ENCODE measurements around the gene ITGA11. TPM values are rescaled to one million over a fixed set of nuclear protein-coding genes. Genes with fewer than 3 reads are reported as not detected.
A peak's percentile ranks its signal among the peaks of the same experiment; 100 is the strongest.

The ITGA11 gene
- total and polyA plus RNA-seq, 2 donors (not counting 1 experiment from before 2014, with no cell fraction given) = 21.5 to 29.6 TPM

DNA sequence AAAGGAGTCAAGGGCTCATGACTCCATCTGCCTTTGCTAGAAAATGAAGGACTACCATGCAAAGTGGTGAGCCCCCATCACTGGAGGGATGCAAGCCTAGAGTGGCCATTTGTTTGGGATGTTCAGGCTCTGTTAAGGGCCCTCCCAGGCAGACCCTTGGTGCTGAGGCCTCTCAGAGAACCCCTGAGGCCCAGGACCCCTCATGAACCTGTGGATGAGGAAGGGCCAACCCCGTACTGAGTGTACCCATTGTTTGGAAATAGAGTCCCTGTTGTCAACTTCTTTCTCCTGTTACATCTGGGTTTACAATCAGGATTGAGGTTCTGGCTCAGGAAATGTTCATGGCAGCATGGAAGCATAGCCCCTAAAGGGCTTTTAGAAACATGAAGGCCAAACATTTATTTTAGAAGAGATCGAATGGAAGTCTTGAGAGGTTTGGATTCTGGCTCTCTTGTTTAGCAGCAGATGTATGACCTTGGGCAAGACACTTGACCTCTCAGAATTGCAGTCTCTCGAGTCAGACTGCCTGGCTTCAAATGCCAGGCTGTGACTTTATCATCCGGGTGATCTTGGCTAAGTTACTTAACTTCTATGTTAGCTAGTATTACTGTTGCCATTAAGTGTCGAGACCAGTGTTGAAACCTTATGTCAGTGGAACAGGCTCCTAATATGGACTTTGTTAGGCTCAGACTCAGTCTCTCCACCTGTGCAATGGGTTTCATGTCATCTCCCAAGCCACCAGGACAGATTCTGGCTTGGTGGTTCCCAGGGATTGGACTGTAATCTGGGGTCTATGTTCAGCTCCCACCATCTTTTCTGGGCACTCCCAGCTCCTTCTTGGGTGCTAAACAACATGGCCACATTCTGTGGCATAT, 12.4 kb downstream of the ITGA11 start:
- no peak overlapping the region for H3K4me2 ChIP-seq (ENCODE audit: extremely low read depth, insufficient read depth, low read length)
- H3K4me1 ChIP-seq (ENCODE audit: control insufficient read depth, extremely low read depth, insufficient read depth, low read length) = peaks cover 13% of the 10 kb centered on the region
- no peaks in the 10 kb centered on the region for H3K79me2 ChIP-seq (ENCODE audit: control insufficient read depth, insufficient read depth, low read length)
- no peak for TF ChIP-seq EZH2 (IDR thresholded peaks at IDR 0.05; ENCODE audit: low read length, missing control alignments)
- TF ChIP-seq, protein P1, sequence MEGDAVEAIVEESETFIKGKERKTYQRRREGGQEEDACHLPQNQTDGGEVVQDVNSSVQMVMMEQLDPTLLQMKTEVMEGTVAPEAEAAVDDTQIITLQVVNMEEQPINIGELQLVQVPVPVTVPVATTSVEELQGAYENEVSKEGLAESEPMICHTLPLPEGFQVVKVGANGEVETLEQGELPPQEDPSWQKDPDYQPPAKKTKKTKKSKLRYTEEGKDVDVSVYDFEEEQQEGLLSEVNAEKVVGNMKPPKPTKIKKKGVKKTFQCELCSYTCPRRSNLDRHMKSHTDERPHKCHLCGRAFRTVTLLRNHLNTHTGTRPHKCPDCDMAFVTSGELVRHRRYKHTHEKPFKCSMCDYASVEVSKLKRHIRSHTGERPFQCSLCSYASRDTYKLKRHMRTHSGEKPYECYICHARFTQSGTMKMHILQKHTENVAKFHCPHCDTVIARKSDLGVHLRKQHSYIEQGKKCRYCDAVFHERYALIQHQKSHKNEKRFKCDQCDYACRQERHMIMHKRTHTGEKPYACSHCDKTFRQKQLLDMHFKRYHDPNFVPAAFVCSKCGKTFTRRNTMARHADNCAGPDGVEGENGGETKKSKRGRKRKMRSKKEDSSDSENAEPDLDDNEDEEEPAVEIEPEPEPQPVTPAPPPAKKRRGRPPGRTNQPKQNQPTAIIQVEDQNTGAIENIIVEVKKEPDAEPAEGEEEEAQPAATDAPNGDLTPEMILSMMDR (conservative IDR thresholded peaks at IDR 0.05 in 1 of 2, IDR thresholded peaks at IDR 0.05 in 1 of 2; ENCODE audit: low read depth in 1 of 2, low read length in 2 of 2) = no peak
- no peaks in the 10 kb centered on the region for H3K36me3 ChIP-seq (ENCODE audit: control insufficient read depth, insufficient read depth, low read length)
- H4K20me1 ChIP-seq (ENCODE audit: control insufficient read depth, extremely low read depth, insufficient read depth, low read length) = no peaks in the 10 kb centered on the region
- H3K9me3 ChIP-seq (ENCODE audit: control insufficient read depth, insufficient read depth, low read depth, low read length) = no peaks in the 10 kb centered on the region
- H3K27ac ChIP-seq (ENCODE audit: insufficient read depth, low read length) = no peak overlapping the region
- no peak overlapping the region for H2AFZ ChIP-seq (ENCODE audit: low read length)
- H3K4me3 ChIP-seq (replicated peaks in 1 of 4; ENCODE audit: control extremely low read depth in 1 of 4, insufficient read depth in 1 of 4, low read depth in 3 of 4, low read length in 4 of 4) = no peak overlapping the region
- DNase-seq (ENCODE audit: low read depth in 2 of 2) = peak in 1 of 2 donors; percentile 28
- peaks cover under 1% of the 10 kb centered on the region for H3K27me3 ChIP-seq (ENCODE audit: control insufficient read depth, insufficient read depth, low read length)
- H3K9ac ChIP-seq (ENCODE audit: insufficient read depth, low read length) = no peak overlapping the region

DNA sequence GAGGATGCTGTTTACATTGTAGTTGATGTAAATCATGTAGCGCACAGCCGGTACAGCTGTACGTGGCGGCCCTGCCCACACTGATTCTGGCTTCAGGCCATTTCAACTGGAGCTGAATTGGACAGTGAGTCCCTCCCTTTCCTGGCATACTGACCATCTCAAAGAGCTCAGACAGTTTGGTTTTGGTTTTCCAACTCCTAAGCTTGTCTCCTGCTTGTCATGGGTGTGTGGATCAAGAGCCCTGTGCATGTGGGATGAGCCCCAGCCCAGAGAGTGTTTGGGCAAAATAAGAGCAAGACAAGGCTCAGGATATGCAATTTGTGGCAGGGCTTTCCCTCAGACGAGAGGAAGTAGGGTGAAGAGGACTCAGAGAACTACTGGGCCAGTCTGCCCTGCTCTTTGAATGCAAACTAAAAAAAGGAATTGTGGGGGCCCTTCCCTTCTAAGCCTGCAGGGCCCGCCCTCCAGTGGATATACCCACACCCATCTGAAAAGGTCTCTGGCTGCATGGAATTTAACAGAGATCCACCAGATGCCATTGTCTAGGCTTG, 13.3 kb downstream of the ITGA11 start:
- Histone ChIP-seq H3K9ac (ENCODE audit: insufficient read depth, low read length) (no peak overlapping the region), H3K4me1 (ENCODE audit: control insufficient read depth, extremely low read depth, insufficient read depth, low read length) (peaks cover 13% of the 10 kb centered on the region), H3K79me2 (ENCODE audit: control insufficient read depth, insufficient read depth, low read length) (no peaks in the 10 kb centered on the region), H3K27ac (ENCODE audit: insufficient read depth, low read length) (no peak overlapping the region), H3K9me3 (ENCODE audit: control insufficient read depth, insufficient read depth, low read depth, low read length) (no peaks in the 10 kb centered on the region), H3K36me3 (ENCODE audit: control insufficient read depth, insufficient read depth, low read length) (no peaks in the 10 kb centered on the region), H3K27me3 (ENCODE audit: control insufficient read depth, insufficient read depth, low read length) (no peaks in the 10 kb centered on the region), H2AFZ (ENCODE audit: low read length) (no peak overlapping the region), H3K4me3 (replicated peaks in 1 of 4; ENCODE audit: control extremely low read depth in 1 of 4, insufficient read depth in 1 of 4, low read depth in 3 of 4, low read length in 4 of 4) (no peak overlapping the region), H4K20me1 (ENCODE audit: control insufficient read depth, extremely low read depth, insufficient read depth, low read length) (no peaks in the 10 kb centered on the region), H3K4me2 (ENCODE audit: extremely low read depth, insufficient read depth, low read length) (no peak overlapping the region)
- peak; percentile 79 to 90 for DNase-seq (ENCODE audit: low read depth in 2 of 2)
- TF ChIP-seq EZH2 (IDR thresholded peaks at IDR 0.05; ENCODE audit: low read length, missing control alignments) = no peak
- TF ChIP-seq, protein P1 (conservative IDR thresholded peaks at IDR 0.05 in 1 of 2, IDR thresholded peaks at IDR 0.05 in 1 of 2; ENCODE audit: low read depth in 1 of 2, low read length in 2 of 2) = no peak

DNA sequence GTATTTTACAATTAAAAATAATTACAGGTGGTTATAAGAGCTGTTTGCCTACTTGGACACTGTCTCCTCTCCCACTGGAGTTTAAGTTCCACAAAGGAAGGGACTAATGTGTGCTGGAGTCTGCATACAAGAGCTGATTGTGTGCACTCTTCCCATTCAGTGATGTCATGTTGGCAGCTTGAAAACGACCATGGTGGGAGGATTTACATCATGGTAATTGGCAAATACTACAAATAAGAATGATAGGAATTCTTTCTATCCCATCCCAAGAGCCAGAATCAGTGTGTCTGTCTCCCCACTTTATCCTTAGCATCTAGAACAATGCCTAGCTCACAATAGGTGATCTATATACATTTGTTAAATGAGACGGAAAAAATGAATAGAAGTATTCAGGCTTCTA, 14.1 kb downstream of the ITGA11 start:
- H3K27me3 ChIP-seq (ENCODE audit: control insufficient read depth, insufficient read depth, low read length) = no peaks in the 10 kb centered on the region
- H3K4me2 ChIP-seq (ENCODE audit: extremely low read depth, insufficient read depth, low read length) = no peak overlapping the region
- no peak for TF ChIP-seq EZH2 (IDR thresholded peaks at IDR 0.05; ENCODE audit: low read length, missing control alignments)
- TF ChIP-seq, protein P1 (conservative IDR thresholded peaks at IDR 0.05 in 1 of 2, IDR thresholded peaks at IDR 0.05 in 1 of 2; ENCODE audit: low read depth in 1 of 2, low read length in 2 of 2) = no peak
- peaks cover 13% of the 10 kb centered on the region for H3K4me1 ChIP-seq (ENCODE audit: control insufficient read depth, extremely low read depth, insufficient read depth, low read length)
- peak in 1 of 2 donors; percentile 72 for DNase-seq (ENCODE audit: low read depth in 2 of 2)
- no peaks in the 10 kb centered on the region for H3K36me3 ChIP-seq (ENCODE audit: control insufficient read depth, insufficient read depth, low read length)
- no peaks in the 10 kb centered on the region for H3K79me2 ChIP-seq (ENCODE audit: control insufficient read depth, insufficient read depth, low read length)
- H3K9ac ChIP-seq (ENCODE audit: insufficient read depth, low read length) = no peak overlapping the region
- no peak overlapping the region for H2AFZ ChIP-seq (ENCODE audit: low read length)
- no peaks in the 10 kb centered on the region for H3K9me3 ChIP-seq (ENCODE audit: control insufficient read depth, insufficient read depth, low read depth, low read length)
- H4K20me1 ChIP-seq (ENCODE audit: control insufficient read depth, extremely low read depth, insufficient read depth, low read length) = no peaks in the 10 kb centered on the region
- no peak overlapping the region for H3K4me3 ChIP-seq (replicated peaks in 1 of 4; ENCODE audit: control extremely low read depth in 1 of 4, insufficient read depth in 1 of 4, low read depth in 3 of 4, low read length in 4 of 4)
- no peak overlapping the region for H3K27ac ChIP-seq (ENCODE audit: insufficient read depth, low read length)

All from fibroblast of lung (primary cell).